NCI-H2107 (cell line): ENCODE measurements around the gene PSMB7.
A peak's percentile ranks its signal among the peaks of the same experiment; 100 is the strongest.
"Not testable (repeated sequence)": the region's sequence is repeated elsewhere in the genome, so short reads cannot be mapped to it uniquely, and the experiment has no call there.

Source experiments
- DNase-seq: peaks from one replicate; lab custom pipeline; 2025; lab: John Stamatoyannopoulos, UW

Gene PSMB7

GRCh38 chr9:124442826-124443225 is 27.6 kb upstream of the PSMB7 start:
- no peak for DNase-seq

- no peak for DNase-seq
Measured at GRCh38 chr9:124442379-124442778, 27.1 kb upstream of the PSMB7 start.

- no peak for DNase-seq
Measured at GRCh38 chr9:124441291-124441690, 26.0 kb upstream of the PSMB7 start.

- no peak for DNase-seq
Measured at GRCh38 chr9:124440786-124441185, 25.5 kb upstream of the PSMB7 start.

- no peak for DNase-seq
Measured at GRCh38 chr9:124439686-124440243, 24.5 kb upstream of the PSMB7 start.

GRCh38 chr9:124439086-124439485 is 23.8 kb upstream of the PSMB7 start:
- DNase-seq = no peak

- DNase-seq = no peak
Measured at GRCh38 chr9:124438091-124438490, 22.8 kb upstream of the PSMB7 start.

- DNase-seq = no peak
Measured at GRCh38 chr9:124437086-124437485, 21.8 kb upstream of the PSMB7 start.

GRCh38 chr9:124436320-124436719 is 21.1 kb upstream of the PSMB7 start:
- no peak for DNase-seq

- DNase-seq = no peak
Measured at GRCh38 chr9:124429530-124429867, 14.3 kb upstream of the PSMB7 start.

GRCh38 chr9:124428751-124429529 is 13.7 kb upstream of the PSMB7 start:
- peak; percentile 9 for DNase-seq

- no peak for DNase-seq
Measured at GRCh38 chr9:124427281-124427680, 12.0 kb upstream of the PSMB7 start.

GRCh38 chr9:124426361-124426760 is 11.1 kb upstream of the PSMB7 start:
- DNase-seq = no peak

- DNase-seq = not testable (repeated sequence)
Measured at GRCh38 chr9:124425733-124426132, 10.5 kb upstream of the PSMB7 start.

- no peak for DNase-seq
Measured at GRCh38 chr9:124423591-124423990, 8.3 kb upstream of the PSMB7 start.

GRCh38 chr9:124423155-124423554 is 7.9 kb upstream of the PSMB7 start:
- DNase-seq = no peak

- DNase-seq = peak; percentile 73
Measured at GRCh38 chr9:124420991-124421543, 5.8 kb upstream of the PSMB7 start.

- DNase-seq = no peak
Measured at GRCh38 chr9:124419832-124420489, 4.7 kb upstream of the PSMB7 start.

GRCh38 chr9:124415852-124416484 is 726 bp upstream of the PSMB7 start:
- no peak for DNase-seq

- DNase-seq = no peak
Measured at GRCh38 chr9:124414612-124415011, 630 bp downstream of the PSMB7 start.

GRCh38 chr9:124412228-124412575 is 3.0 kb downstream of the PSMB7 start:
- no peak for DNase-seq

GRCh38 chr9:124411514-124412227 is 3.6 kb downstream of the PSMB7 start:
- no peak for DNase-seq
